ENCODE measurements around the gene ZNF770.

- no peak for TF ChIP-seq GATA3 (IDR thresholded peaks at IDR 0.05; ENCODE audit: low read depth, low read length)
- TF ChIP-seq GATA2 (IDR thresholded peaks at IDR 0.05; ENCODE audit: low read depth, low read length) = no peak
Observed at GRCh38 chr15:34933432-34933975, 54.6 kb downstream of the ZNF770 start.
